RWPE1 (cell line): ENCODE results near the gene RMDN2.

ENCODE experiments used
- CTCF ChIA-PET: fragments of 350-600 bp; sonication (Branson Sonifier 250); formaldehyde crosslinking; extraction: SDS; loops from one replicate; lab custom pipeline; 2021; lab: Yijun Ruan, JAX
- POLR2A ChIA-PET: fragments of 400-600 bp; formaldehyde crosslinking; extraction: SDS; loops from one replicate; lab custom pipeline; 2020; ENCODE audit warnings: antibody characterized with exemption; ENCODE audit not compliant: low non-redundant PET; lab: Yijun Ruan, JAX
- DNase-seq: peaks from one replicate; pipeline ENCODE4 v3.0.0; 2012; ENCODE audit warnings: low spot score
- H3K27ac ChIP-seq: fragments of 450-650 bp; 2 replicates; pipeline ENCODE4 v1.5.1; 2017
- CTCF ChIP-seq: fragments of 450-650 bp; conservative IDR thresholded peaks from 2 replicates; pipeline ENCODE4 v1.5.1; 2017; ENCODE audit warnings: low read depth, mild to moderate bottlenecking

The RMDN2 gene

GRCh38 chr2:38060236-38061018, 135.3 kb downstream of the RMDN2 start:
- DNase-seq = no peak
- POLR2A ChIA-PET = no interaction called here
- CTCF ChIA-PET = no interaction called here
- no peak for TF ChIP-seq CTCF
- no peak overlapping the region for H3K27ac ChIP-seq

GRCh38 chr2:38064801-38065501, 139.9 kb downstream of the RMDN2 start:
- ChIA-PET CTCF (interaction anchor here (0.7 to 1.4 kb wide), 3 partner anchors 11 to 49 kb away, joined by 3 to 4 read pairs (median 3); partner anchors contain the start of gene CYP1B1), POLR2A (no interaction called here)
- no peak for DNase-seq
- TF ChIP-seq CTCF = no peak
- H3K27ac ChIP-seq = peak overlapping the region; percentile 47; the same call in 1 of the 2 replicates

- DNase-seq = no peak
- TF ChIP-seq CTCF = no peak
- POLR2A ChIA-PET = no interaction called here
- CTCF ChIA-PET = interaction anchor here (0.7 to 1.4 kb wide), 3 partner anchors 10 to 49 kb away, joined by 3 to 4 read pairs (median 3); partner anchors contain the start of gene CYP1B1
- H3K27ac ChIP-seq = peak overlapping the region; percentile 47; the same call in 1 of the 2 replicates
Measured at GRCh38 chr2:38065502-38066135, 140.5 kb downstream of the RMDN2 start.

- no peak for DNase-seq
- no peak overlapping the region for H3K27ac ChIP-seq
- POLR2A ChIA-PET = no interaction called here
- TF ChIP-seq CTCF = no peak
- CTCF ChIA-PET = interaction anchor here (1.2 kb wide), 1 partner anchor 10 kb away, joined by 3 read pairs; no protein-coding TSS in a partner anchor
Measured at GRCh38 chr2:38066421-38067115, 141.5 kb downstream of the RMDN2 start.
